HG02588 (cell line): ENCODE data around the gene TEX38.
"Not testable (repeated sequence)": the region's sequence is repeated elsewhere in the genome, so short reads cannot be mapped to it uniquely, and the experiment has no call there.

ENCODE experiments used
- ATAC-seq: cut with Tn5 transposase; IDR thresholded peaks from one replicate; pipeline ENCODE4 v1.9.1; 2021; ENCODE audit warnings: mild to moderate bottlenecking, moderate library complexity; ENCODE audit not compliant: unreplicated experiment

The TEX38 gene

GRCh38 chr1:46671554-46671953 lies at the start of gene TEX38:
TSS of gene TEX38 (plus strand) at chr1:46671854. CDS start at chr1:46671935, 81 bp downstream.
- no peak for ATAC-seq

- ATAC-seq, result no peak
These were observed 49.7 kb upstream of the TEX38 start for GRCh38 chr1:46621930-46622329.

- ATAC-seq, result no peak
These were observed 49.3 kb upstream of the TEX38 start for GRCh38 chr1:46622344-46622743.

- no peak for ATAC-seq
These were observed 47.7 kb upstream of the TEX38 start for GRCh38 chr1:46623743-46624644.

GRCh38 chr1:46630719-46631118 lies 40.9 kb upstream of the TEX38 start:
- no peak for ATAC-seq

- no peak for ATAC-seq
These were observed 36.4 kb upstream of the TEX38 start for GRCh38 chr1:46635205-46635604.

- no peak for ATAC-seq
These were observed 34.1 kb upstream of the TEX38 start for GRCh38 chr1:46637444-46638083.

GRCh38 chr1:46638921-46639320 lies 32.7 kb upstream of the TEX38 start:
- no peak for ATAC-seq

GRCh38 chr1:46639547-46639946 lies 32.1 kb upstream of the TEX38 start:
- ATAC-seq, result no peak

- no peak for ATAC-seq
These were observed 29.5 kb upstream of the TEX38 start for GRCh38 chr1:46642115-46642680.

- no peak for ATAC-seq
These were observed 28.3 kb upstream of the TEX38 start for GRCh38 chr1:46643368-46643775.

GRCh38 chr1:46645815-46646214 lies 25.8 kb upstream of the TEX38 start:
- no peak for ATAC-seq

GRCh38 chr1:46646331-46646730 lies 25.3 kb upstream of the TEX38 start:
- ATAC-seq, result no peak

GRCh38 chr1:46646844-46647243 lies 24.8 kb upstream of the TEX38 start:
- no peak for ATAC-seq

GRCh38 chr1:46647611-46648010 lies 24.0 kb upstream of the TEX38 start:
- no peak for ATAC-seq

GRCh38 chr1:46649764-46650163 lies 21.9 kb upstream of the TEX38 start:
- ATAC-seq, result no peak

- no peak for ATAC-seq
These were observed 21.2 kb upstream of the TEX38 start for GRCh38 chr1:46650491-46650890.

- ATAC-seq, result not testable (repeated sequence)
These were observed 20.5 kb upstream of the TEX38 start for GRCh38 chr1:46651152-46651551.

GRCh38 chr1:46652321-46653100 lies 19.1 kb upstream of the TEX38 start:
- no peak for ATAC-seq

- ATAC-seq, result no peak
These were observed 18.2 kb upstream of the TEX38 start for GRCh38 chr1:46653405-46653958.

- no peak for ATAC-seq
These were observed 17.6 kb upstream of the TEX38 start for GRCh38 chr1:46654012-46654411.
